Measurements from ENCODE around the gene TBX4. TPM values are rescaled to one million over a fixed set of nuclear protein-coding genes. Genes with fewer than 3 reads are reported as not detected.

Gene TBX4
- total and polyA plus RNA-seq, 2 experiments from 2014 or later, result not detected

DNA sequence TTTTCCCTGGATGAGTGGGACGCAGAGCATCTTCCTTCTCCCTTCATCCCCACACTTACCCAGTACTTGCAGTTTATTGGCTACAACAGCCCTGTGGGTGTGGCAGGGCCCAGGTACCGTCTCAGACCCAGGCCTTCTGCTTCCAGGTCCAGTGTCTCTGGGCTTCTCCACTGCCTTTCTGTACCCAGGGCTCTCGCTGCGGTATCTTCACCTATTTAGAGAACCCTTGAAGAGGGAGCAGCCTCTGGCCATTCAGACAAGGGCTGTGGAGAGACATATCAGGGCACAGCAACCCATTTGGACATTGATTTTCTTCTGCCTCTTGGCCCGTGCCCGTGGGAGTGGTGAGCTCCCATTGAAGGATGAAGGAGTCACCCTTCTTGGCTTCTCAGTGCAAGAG, 17.3 kb downstream of the TBX4 start:
- H3K4me1 ChIP-seq (ENCODE audit: insufficient read depth), result peaks cover 10% of the 10 kb centered on the region
- Mint-ChIP-seq H3K27me3 (ENCODE audit: insufficient read depth, low read depth, poor library complexity) (peaks cover 48% of the 10 kb centered on the region), H3K9me3 (no peaks in the 10 kb centered on the region), H3K36me3 (ENCODE audit: low read depth) (no peaks in the 10 kb centered on the region), H3K4me3 (no peak overlapping the region), H3K27ac (no peak overlapping the region), H3K4me1 (peaks cover 18% of the 10 kb centered on the region)
- DNase-seq (ENCODE audit: low spot score) (no peak), ATAC-seq (no peak)
- no peaks in the 10 kb centered on the region for H3K9me2 ChIP-seq (ENCODE audit: insufficient read depth)
- H3K4me2 ChIP-seq, result no peak overlapping the region
- no peaks in the 10 kb centered on the region for H3K36me3 ChIP-seq (ENCODE audit: insufficient read depth)
- no peak overlapping the region for H2AFZ ChIP-seq
- no peaks in the 10 kb centered on the region for H3F3A ChIP-seq (replicated peaks; ENCODE audit: low read depth)
- H3K4me3 ChIP-seq, result no peak overlapping the region
- H3K27me3 ChIP-seq (ENCODE audit: insufficient read depth), result peaks cover 53% of the 10 kb centered on the region
- H3K27ac ChIP-seq (ENCODE audit: low read depth), result no peak overlapping the region
- TF ChIP-seq NANOG (IDR thresholded peaks at IDR 0.05; ENCODE audit: borderline replicate concordance), result no peak
- TF ChIP-seq, protein P1, sequence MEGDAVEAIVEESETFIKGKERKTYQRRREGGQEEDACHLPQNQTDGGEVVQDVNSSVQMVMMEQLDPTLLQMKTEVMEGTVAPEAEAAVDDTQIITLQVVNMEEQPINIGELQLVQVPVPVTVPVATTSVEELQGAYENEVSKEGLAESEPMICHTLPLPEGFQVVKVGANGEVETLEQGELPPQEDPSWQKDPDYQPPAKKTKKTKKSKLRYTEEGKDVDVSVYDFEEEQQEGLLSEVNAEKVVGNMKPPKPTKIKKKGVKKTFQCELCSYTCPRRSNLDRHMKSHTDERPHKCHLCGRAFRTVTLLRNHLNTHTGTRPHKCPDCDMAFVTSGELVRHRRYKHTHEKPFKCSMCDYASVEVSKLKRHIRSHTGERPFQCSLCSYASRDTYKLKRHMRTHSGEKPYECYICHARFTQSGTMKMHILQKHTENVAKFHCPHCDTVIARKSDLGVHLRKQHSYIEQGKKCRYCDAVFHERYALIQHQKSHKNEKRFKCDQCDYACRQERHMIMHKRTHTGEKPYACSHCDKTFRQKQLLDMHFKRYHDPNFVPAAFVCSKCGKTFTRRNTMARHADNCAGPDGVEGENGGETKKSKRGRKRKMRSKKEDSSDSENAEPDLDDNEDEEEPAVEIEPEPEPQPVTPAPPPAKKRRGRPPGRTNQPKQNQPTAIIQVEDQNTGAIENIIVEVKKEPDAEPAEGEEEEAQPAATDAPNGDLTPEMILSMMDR (conservative IDR thresholded peaks at IDR 0.05; ENCODE audit: low read depth in 2 of 2), result no peak
- TF ChIP-seq, protein P2, sequence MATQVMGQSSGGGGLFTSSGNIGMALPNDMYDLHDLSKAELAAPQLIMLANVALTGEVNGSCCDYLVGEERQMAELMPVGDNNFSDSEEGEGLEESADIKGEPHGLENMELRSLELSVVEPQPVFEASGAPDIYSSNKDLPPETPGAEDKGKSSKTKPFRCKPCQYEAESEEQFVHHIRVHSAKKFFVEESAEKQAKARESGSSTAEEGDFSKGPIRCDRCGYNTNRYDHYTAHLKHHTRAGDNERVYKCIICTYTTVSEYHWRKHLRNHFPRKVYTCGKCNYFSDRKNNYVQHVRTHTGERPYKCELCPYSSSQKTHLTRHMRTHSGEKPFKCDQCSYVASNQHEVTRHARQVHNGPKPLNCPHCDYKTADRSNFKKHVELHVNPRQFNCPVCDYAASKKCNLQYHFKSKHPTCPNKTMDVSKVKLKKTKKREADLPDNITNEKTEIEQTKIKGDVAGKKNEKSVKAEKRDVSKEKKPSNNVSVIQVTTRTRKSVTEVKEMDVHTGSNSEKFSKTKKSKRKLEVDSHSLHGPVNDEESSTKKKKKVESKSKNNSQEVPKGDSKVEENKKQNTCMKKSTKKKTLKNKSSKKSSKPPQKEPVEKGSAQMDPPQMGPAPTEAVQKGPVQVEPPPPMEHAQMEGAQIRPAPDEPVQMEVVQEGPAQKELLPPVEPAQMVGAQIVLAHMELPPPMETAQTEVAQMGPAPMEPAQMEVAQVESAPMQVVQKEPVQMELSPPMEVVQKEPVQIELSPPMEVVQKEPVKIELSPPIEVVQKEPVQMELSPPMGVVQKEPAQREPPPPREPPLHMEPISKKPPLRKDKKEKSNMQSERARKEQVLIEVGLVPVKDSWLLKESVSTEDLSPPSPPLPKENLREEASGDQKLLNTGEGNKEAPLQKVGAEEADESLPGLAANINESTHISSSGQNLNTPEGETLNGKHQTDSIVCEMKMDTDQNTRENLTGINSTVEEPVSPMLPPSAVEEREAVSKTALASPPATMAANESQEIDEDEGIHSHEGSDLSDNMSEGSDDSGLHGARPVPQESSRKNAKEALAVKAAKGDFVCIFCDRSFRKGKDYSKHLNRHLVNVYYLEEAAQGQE (IDR thresholded peaks at IDR 0.05; ENCODE audit: unreplicated experiment), result no peak
- no peaks in the 10 kb centered on the region for H4K20me1 ChIP-seq (replicated peaks; ENCODE audit: insufficient read depth)
- H3K79me2 ChIP-seq (replicated peaks; ENCODE audit: insufficient read depth), result no peaks in the 10 kb centered on the region

DNA sequence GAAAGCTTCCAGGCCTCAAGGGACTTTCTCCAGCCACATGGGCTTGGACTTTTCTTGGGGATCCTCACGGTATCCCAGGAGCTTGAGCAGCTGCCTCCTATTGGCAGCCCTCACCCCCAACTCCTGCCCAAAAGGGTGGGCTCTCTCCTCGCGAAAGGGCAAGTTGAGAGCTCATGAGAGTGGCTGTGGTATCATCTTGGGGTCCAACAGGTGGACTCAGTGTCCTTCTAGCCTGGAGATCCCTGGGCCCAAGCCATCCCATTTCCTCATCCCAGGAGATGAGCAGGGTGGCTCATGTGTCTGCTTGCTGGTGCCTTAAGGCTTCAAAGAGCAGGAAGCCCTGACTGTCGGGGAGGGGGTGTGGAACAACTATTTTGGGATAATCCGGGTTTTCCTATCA, 17.7 kb downstream of the TBX4 start:
- Mint-ChIP-seq H3K4me1 (peaks cover 15% of the 10 kb centered on the region; the same call in 2 of the 3 replicates), H3K27ac (no peak overlapping the region), H3K27me3 (ENCODE audit: insufficient read depth, low read depth, poor library complexity) (peaks cover 44% of the 10 kb centered on the region), H3K9me3 (no peaks in the 10 kb centered on the region; the same call in 2 of the 3 replicates), H3K4me3 (no peak overlapping the region), H3K36me3 (ENCODE audit: low read depth) (no peaks in the 10 kb centered on the region)
- no peak for DNase-seq (ENCODE audit: low spot score)
- H3K4me3 ChIP-seq, result no peak overlapping the region
- no peaks in the 10 kb centered on the region for H3F3A ChIP-seq (replicated peaks; ENCODE audit: low read depth)
- H3K27me3 ChIP-seq (ENCODE audit: insufficient read depth), result peaks cover 48% of the 10 kb centered on the region
- H3K4me2 ChIP-seq, result no peak overlapping the region
- no peak for ATAC-seq
- H2AFZ ChIP-seq, result no peak overlapping the region
- no peaks in the 10 kb centered on the region for H3K9me2 ChIP-seq (ENCODE audit: insufficient read depth)
- H3K36me3 ChIP-seq (ENCODE audit: insufficient read depth), result no peaks in the 10 kb centered on the region
- H3K27ac ChIP-seq (ENCODE audit: low read depth), result no peak overlapping the region
- H3K79me2 ChIP-seq (replicated peaks; ENCODE audit: insufficient read depth), result no peaks in the 10 kb centered on the region
- H4K20me1 ChIP-seq (replicated peaks; ENCODE audit: insufficient read depth), result no peaks in the 10 kb centered on the region
- H3K4me1 ChIP-seq (ENCODE audit: insufficient read depth), result peaks cover 10% of the 10 kb centered on the region
- TF ChIP-seq JUNB (IDR thresholded peaks at IDR 0.05; ENCODE audit: unreplicated experiment) (no peak), ZNF331 (CRISPR knock-in tag; IDR thresholded peaks at IDR 0.05; ENCODE audit: low read depth) (no peak), NANOG (IDR thresholded peaks at IDR 0.05; ENCODE audit: borderline replicate concordance) (no peak), CREB1 (CRISPR knock-in tag; IDR thresholded peaks at IDR 0.05; ENCODE audit: low read depth) (no peak), EZH2 (IDR thresholded peaks at IDR 0.05; ENCODE audit: low read depth, unreplicated experiment) (no peak), ZNF114 (CRISPR knock-in tag; IDR thresholded peaks at IDR 0.05) (no peak), EZH2phosphoT487 (IDR thresholded peaks at IDR 0.05; ENCODE audit: unreplicated experiment) (no peak), POLR2AphosphoS5 (IDR thresholded peaks at IDR 0.05; ENCODE audit: low read depth) (no peak), STAT1 (IDR thresholded peaks at IDR 0.05; ENCODE audit: unreplicated experiment) (no peak)
- TF ChIP-seq, protein P1 (conservative IDR thresholded peaks at IDR 0.05; ENCODE audit: low read depth in 2 of 2), result no peak
- TF ChIP-seq, protein P3, sequence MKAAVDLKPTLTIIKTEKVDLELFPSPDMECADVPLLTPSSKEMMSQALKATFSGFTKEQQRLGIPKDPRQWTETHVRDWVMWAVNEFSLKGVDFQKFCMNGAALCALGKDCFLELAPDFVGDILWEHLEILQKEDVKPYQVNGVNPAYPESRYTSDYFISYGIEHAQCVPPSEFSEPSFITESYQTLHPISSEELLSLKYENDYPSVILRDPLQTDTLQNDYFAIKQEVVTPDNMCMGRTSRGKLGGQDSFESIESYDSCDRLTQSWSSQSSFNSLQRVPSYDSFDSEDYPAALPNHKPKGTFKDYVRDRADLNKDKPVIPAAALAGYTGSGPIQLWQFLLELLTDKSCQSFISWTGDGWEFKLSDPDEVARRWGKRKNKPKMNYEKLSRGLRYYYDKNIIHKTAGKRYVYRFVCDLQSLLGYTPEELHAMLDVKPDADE (IDR thresholded peaks at IDR 0.05), result no peak
- TF ChIP-seq, protein P2 (IDR thresholded peaks at IDR 0.05; ENCODE audit: unreplicated experiment), result no peak

Measured in GM23338 (cell line).